ENCODE results near the gene RNF112. TPM values are rescaled to one million over a fixed set of nuclear protein-coding genes. Genes with fewer than 3 reads are reported as not detected.

RNF112 gene
- total RNA-seq, 5 donors from 2014 or later (not counting 1 experiment from before 2014, with no cell fraction given), result 0.40 to 1.8 (median 1.2) TPM

DNA sequence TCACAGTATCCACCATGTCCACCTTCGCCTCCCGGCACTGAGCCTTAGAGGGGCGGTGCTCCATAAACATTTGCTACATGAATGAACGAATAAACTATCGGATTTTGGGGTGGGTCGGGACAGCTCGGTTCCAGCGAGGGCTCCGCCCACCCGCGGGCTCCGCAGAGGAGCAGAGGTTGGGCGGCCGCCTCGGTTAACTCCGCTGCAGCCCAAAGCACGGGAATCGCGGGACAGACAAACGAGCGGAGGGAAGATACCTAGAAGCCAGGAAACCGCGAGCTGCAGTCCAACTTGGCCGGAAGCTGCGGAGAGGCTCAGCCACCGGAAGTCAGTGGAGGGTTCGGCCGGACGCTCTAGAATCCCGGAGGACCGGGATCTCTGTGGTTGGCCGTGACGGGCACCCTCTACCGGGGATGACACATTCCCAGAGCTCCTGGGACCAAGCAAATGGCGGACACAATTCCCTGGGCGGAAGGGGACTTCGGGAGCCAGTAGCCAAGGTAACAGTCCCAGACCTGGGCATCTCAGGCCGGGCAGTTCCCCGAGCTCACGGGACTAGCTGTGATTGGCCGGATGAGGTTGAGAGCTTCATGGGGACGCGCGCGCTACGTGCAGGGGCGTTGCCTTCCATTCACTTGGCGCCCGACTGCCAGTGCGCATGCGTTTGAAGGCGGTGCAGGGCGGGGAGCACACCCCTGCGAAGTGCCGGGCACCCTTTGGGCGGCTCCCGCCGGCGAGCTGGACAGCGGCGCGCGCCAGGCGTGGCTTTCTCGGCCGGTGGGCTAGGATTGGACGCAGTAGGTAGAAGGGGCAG is 33.2 kb upstream of the RNF112 start:
- H3K36me3 ChIP-seq (ENCODE audit: control insufficient read depth in 2 of 2, extremely low read depth in 1 of 2, insufficient read depth in 1 of 2, low read length in 1 of 2), result peaks cover 0 to 20% of the 10 kb centered on the region in 2 donors
- H3K4me3 ChIP-seq (ENCODE audit: control insufficient read depth in 1 of 2, extremely low read depth in 1 of 2, low read length in 1 of 2), result peak overlapping the region; percentile 86 to 98
- peak overlapping the region; percentile 97 to 100 (median 100) for H3K4me3 Mint-ChIP-seq
- no peaks in the 10 kb centered on the region for H3K27me3 ChIP-seq (replicated peaks in 1 of 2; ENCODE audit: control insufficient read depth in 2 of 2, extremely low read depth in 1 of 2, insufficient read depth in 2 of 2, low read length in 1 of 2)
- H3K36me3 Mint-ChIP-seq, result peaks cover 19% of the 10 kb centered on the region
- H3K4me1 Mint-ChIP-seq, result peaks cover 9 to 29% (median 13%) of the 10 kb centered on the region in 3 donors
- ChIA-PET CTCF (interaction anchor here (0.6 to 1.9 kb wide), 11 partner anchors 11 to 1735 kb away, joined by 3 to 64 read pairs (median 4); partner anchors contain the start of genes B9D1 (in 2 of the 2) and ALDH3A2 (in 1 of the 2)), POLR2A (interaction anchor here (0.5 to 1.1 kb wide), 5 partner anchors 12 to 1899 kb away, joined by 3 to 6 read pairs (median 3); partner anchors contain the start of genes B9D1 (in 1 of the 2), DRC3 (in 1 of the 2) and TOM1L2 (in 1 of the 2))
- 0% methylated on average over 67 of the region's 67 CpGs for WGBS (ENCODE audit: insufficient coverage)
- H3K4me1 ChIP-seq (ENCODE audit: control insufficient read depth in 1 of 2, extremely low read depth in 1 of 2, insufficient read depth in 2 of 2, low read length in 2 of 2), result peaks cover 8 to 21% of the 10 kb centered on the region in 2 experiments
- ATAC-seq (replicated peaks in 1 of 4), result peak; percentile 86 to 91 (median 89)
- peak overlapping the region; percentile 98 to 99 for H3K27ac Mint-ChIP-seq
- H3K27me3 Mint-ChIP-seq, result no peaks in the 10 kb centered on the region
- no peaks in the 10 kb centered on the region for H3K9me3 Mint-ChIP-seq
- peak; percentile 84 to 96 (median 90) for DNase-seq
- H3K9me3 ChIP-seq, result no peaks in the 10 kb centered on the region
- peak overlapping the region; percentile 77 for H3K27ac ChIP-seq (ENCODE audit: low read length)

GRCh38 chr17:19378416-19379360 is 32.3 kb upstream of the RNF112 start, which contains the start of gene MAPK7:
Gene MAPK7 (plus strand): TSS chr17:19378498. CDS start chr17:19378901, 403 bp downstream.
- H3K4me1 Mint-ChIP-seq, result peaks cover 9 to 29% (median 13%) of the 10 kb centered on the region in 3 donors
- no peaks in the 10 kb centered on the region for H3K9me3 Mint-ChIP-seq
- no peaks in the 10 kb centered on the region for H3K27me3 Mint-ChIP-seq
- no peaks in the 10 kb centered on the region for H3K9me3 ChIP-seq
- POLR2A ChIA-PET, result no interaction called here
- H3K4me3 ChIP-seq (ENCODE audit: control insufficient read depth in 1 of 2, extremely low read depth in 1 of 2, low read length in 1 of 2), result peak within 1 kb of the TSS; percentile 86 to 98
- peak within 1 kb of the TSS; percentile 98 to 99 for H3K27ac Mint-ChIP-seq
- CTCF ChIA-PET, result interaction anchor here (0.6 to 1.9 kb wide), 9 partner anchors 14 to 1736 kb away, joined by 3 to 64 read pairs (median 4); partner anchors contain the start of genes B9D1 (in 2 of the 2) and ALDH3A2 (in 1 of the 2)
- H3K36me3 Mint-ChIP-seq, result peaks cover 23% of the 10 kb centered on the region
- H3K27me3 ChIP-seq (replicated peaks in 1 of 2; ENCODE audit: control insufficient read depth in 2 of 2, extremely low read depth in 1 of 2, insufficient read depth in 2 of 2, low read length in 1 of 2), result no peaks in the 10 kb centered on the region
- WGBS (ENCODE audit: insufficient coverage), result 35% methylated on average over 69 of the region's 69 CpGs
- H3K4me1 ChIP-seq (ENCODE audit: control insufficient read depth in 1 of 2, extremely low read depth in 1 of 2, insufficient read depth in 2 of 2, low read length in 2 of 2), result peaks cover 8 to 19% of the 10 kb centered on the region in 2 experiments
- DNase-seq (no peak), ATAC-seq (replicated peaks in 1 of 4) (peak; percentile 5 to 13 (median 9))
- peaks cover 0 to 26% of the 10 kb centered on the region in 2 donors for H3K36me3 ChIP-seq (ENCODE audit: control insufficient read depth in 2 of 2, extremely low read depth in 1 of 2, insufficient read depth in 1 of 2, low read length in 1 of 2)
- H3K27ac ChIP-seq (ENCODE audit: low read length), result peak within 1 kb of the TSS; percentile 77
- peak within 1 kb of the TSS; percentile 97 to 100 (median 100) for H3K4me3 Mint-ChIP-seq

DNA sequence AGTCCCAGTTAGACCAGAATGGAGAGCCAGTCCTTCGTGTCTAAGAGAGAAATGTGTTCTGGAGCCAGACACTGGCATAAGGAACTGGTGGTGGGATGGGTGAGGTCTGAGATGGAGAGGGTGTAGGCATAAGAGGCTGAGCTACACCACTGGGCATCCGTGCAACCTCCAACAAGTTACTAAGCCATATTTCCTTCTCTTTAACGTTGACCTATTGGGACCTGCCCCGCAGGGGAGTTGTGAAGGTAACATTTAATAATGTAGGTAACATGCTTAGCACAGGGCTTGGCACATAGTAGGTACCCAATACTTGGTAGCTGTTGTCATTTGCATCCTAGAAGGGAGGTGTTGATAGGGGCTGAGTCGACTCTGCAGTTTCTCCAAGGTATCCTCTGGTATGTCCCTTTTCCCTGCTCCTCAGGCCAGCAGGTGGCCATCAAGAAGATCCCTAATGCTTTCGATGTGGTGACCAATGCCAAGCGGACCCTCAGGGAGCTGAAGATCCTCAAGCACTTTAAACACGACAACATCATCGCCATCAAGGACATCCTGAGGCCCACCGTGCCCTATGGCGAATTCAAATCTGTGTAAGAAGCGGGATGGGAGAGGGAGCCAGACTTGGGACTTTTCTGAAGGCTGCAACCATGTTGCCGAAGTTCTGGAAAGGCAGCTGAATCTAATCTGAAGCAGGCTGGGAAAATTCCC is 31.5 kb upstream of the RNF112 start:
- Histone ChIP-seq H3K27ac (ENCODE audit: low read length) (no peak overlapping the region), H3K4me1 (ENCODE audit: control insufficient read depth in 1 of 2, extremely low read depth in 1 of 2, insufficient read depth in 2 of 2, low read length in 2 of 2) (peaks cover 8 to 19% of the 10 kb centered on the region in 2 experiments), H3K27me3 (replicated peaks in 1 of 2; ENCODE audit: control insufficient read depth in 2 of 2, extremely low read depth in 1 of 2, insufficient read depth in 2 of 2, low read length in 1 of 2) (no peaks in the 10 kb centered on the region), H3K9me3 (no peaks in the 10 kb centered on the region), H3K36me3 (ENCODE audit: control insufficient read depth in 2 of 2, extremely low read depth in 1 of 2, insufficient read depth in 1 of 2, low read length in 1 of 2) (peaks cover 0 to 33% of the 10 kb centered on the region in 2 donors), H3K4me3 (ENCODE audit: control insufficient read depth in 1 of 2, extremely low read depth in 1 of 2, low read length in 1 of 2) (no peak overlapping the region)
- H3K4me1 Mint-ChIP-seq, result peaks cover 14 to 26% (median 18%) of the 10 kb centered on the region in 3 donors
- H3K9me3 Mint-ChIP-seq, result no peaks in the 10 kb centered on the region
- no peak for ATAC-seq (replicated peaks in 1 of 4)
- POLR2A ChIA-PET, result no interaction called here
- peak overlapping the region; percentile 63 to 73 for H3K27ac Mint-ChIP-seq
- peaks cover 31% of the 10 kb centered on the region for H3K36me3 Mint-ChIP-seq
- H3K4me3 Mint-ChIP-seq, result peak overlapping the region; percentile 97 to 100 (median 100)
- H3K27me3 Mint-ChIP-seq, result no peaks in the 10 kb centered on the region
- WGBS (ENCODE audit: insufficient coverage), result 93% methylated on average over 8 of the region's 13 CpGs
- peak in 1 of 35 experiments; percentile 17 for DNase-seq
- CTCF ChIA-PET, result interaction anchor here in 1 of 2 donors (1.0 kb wide), 1 partner anchor 14 kb away, joined by 3 read pairs; no protein-coding TSS in a partner anchor

- no peak overlapping the region for H3K27ac ChIP-seq (ENCODE audit: low read length)
- no peak for DNase-seq
- H3K4me1 ChIP-seq (ENCODE audit: control insufficient read depth in 1 of 2, extremely low read depth in 1 of 2, insufficient read depth in 2 of 2, low read length in 2 of 2), result peaks cover 8 to 19% of the 10 kb centered on the region in 2 experiments
- no peaks in the 10 kb centered on the region for H3K27me3 ChIP-seq (replicated peaks in 1 of 2; ENCODE audit: control insufficient read depth in 2 of 2, extremely low read depth in 1 of 2, insufficient read depth in 2 of 2, low read length in 1 of 2)
- no peak for ATAC-seq (replicated peaks in 1 of 4)
- Mint-ChIP-seq H3K27me3 (no peaks in the 10 kb centered on the region), H3K4me3 (no peak overlapping the region), H3K27ac (no peak overlapping the region), H3K9me3 (no peaks in the 10 kb centered on the region), H3K4me1 (peaks cover 16 to 24% (median 19%) of the 10 kb centered on the region in 3 donors), H3K36me3 (peaks cover 33% of the 10 kb centered on the region)
- no peaks in the 10 kb centered on the region for H3K9me3 ChIP-seq
- WGBS (ENCODE audit: insufficient coverage), result 94% methylated on average over 26 of the region's 29 CpGs
- ChIA-PET CTCF (interaction anchor here in 1 of 2 donors (0.8 to 1.0 kb wide), 2 partner anchors 15 to 18 kb away, joined by 3 read pairs; partner anchors contain the start of gene B9D1), POLR2A (no interaction called here)
- H3K36me3 ChIP-seq (ENCODE audit: control insufficient read depth in 2 of 2, extremely low read depth in 1 of 2, insufficient read depth in 1 of 2, low read length in 1 of 2), result peaks cover 0 to 33% of the 10 kb centered on the region in 2 donors
- H3K4me3 ChIP-seq (ENCODE audit: control insufficient read depth in 1 of 2, extremely low read depth in 1 of 2, low read length in 1 of 2), result no peak overlapping the region
Observed at GRCh38 chr17:19380481-19381301, 30.3 kb upstream of the RNF112 start.

DNA sequence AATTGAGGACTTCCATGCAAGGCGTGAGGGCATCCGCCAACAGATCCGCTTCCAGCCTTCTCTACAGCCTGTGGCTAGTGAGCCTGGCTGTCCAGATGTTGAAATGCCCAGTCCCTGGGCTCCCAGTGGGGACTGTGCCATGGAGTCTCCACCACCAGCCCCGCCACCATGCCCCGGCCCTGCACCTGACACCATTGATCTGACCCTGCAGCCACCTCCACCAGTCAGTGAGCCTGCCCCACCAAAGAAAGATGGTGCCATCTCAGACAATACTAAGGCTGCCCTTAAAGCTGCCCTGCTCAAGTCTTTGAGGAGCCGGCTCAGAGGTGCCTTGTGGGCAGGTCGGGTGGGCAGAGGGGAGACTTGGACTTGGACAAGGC is 29.7 kb upstream of the RNF112 start:
- DNase-seq (no peak), ATAC-seq (replicated peaks in 1 of 4) (no peak)
- H3K36me3 Mint-ChIP-seq, result peaks cover 33% of the 10 kb centered on the region
- Histone ChIP-seq H3K4me3 (ENCODE audit: control insufficient read depth in 1 of 2, extremely low read depth in 1 of 2, low read length in 1 of 2) (no peak overlapping the region), H3K27ac (ENCODE audit: low read length) (no peak overlapping the region), H3K9me3 (no peaks in the 10 kb centered on the region), H3K4me1 (ENCODE audit: control insufficient read depth in 1 of 2, extremely low read depth in 1 of 2, insufficient read depth in 2 of 2, low read length in 2 of 2) (peaks cover 8 to 16% of the 10 kb centered on the region in 2 experiments), H3K27me3 (replicated peaks in 1 of 2; ENCODE audit: control insufficient read depth in 2 of 2, extremely low read depth in 1 of 2, insufficient read depth in 2 of 2, low read length in 1 of 2) (peaks cover 0 to under 1% of the 10 kb centered on the region in 2 experiments), H3K36me3 (ENCODE audit: control insufficient read depth in 2 of 2, extremely low read depth in 1 of 2, insufficient read depth in 1 of 2, low read length in 1 of 2) (peaks cover 0 to 33% of the 10 kb centered on the region in 2 donors)
- H3K4me3 Mint-ChIP-seq, result no peak overlapping the region
- POLR2A ChIA-PET, result no interaction called here
- H3K4me1 Mint-ChIP-seq, result peaks cover 16 to 19% (median 18%) of the 10 kb centered on the region in 3 donors
- 98% methylated on average over 5 of the region's 7 CpGs for WGBS (ENCODE audit: insufficient coverage)
- CTCF ChIA-PET, result no interaction called here
- no peak overlapping the region for H3K27ac Mint-ChIP-seq
- no peaks in the 10 kb centered on the region for H3K27me3 Mint-ChIP-seq
- H3K9me3 Mint-ChIP-seq, result no peaks in the 10 kb centered on the region
